ENCODE measurements around the gene LYPD4. TPM values are rescaled to one million over a fixed set of nuclear protein-coding genes. Genes with fewer than 3 reads are reported as not detected.

Gene LYPD4
- total and polyA plus RNA-seq, 2 donors (not counting 1 experiment from before 2014, with no cell fraction given), result not detected

DNA sequence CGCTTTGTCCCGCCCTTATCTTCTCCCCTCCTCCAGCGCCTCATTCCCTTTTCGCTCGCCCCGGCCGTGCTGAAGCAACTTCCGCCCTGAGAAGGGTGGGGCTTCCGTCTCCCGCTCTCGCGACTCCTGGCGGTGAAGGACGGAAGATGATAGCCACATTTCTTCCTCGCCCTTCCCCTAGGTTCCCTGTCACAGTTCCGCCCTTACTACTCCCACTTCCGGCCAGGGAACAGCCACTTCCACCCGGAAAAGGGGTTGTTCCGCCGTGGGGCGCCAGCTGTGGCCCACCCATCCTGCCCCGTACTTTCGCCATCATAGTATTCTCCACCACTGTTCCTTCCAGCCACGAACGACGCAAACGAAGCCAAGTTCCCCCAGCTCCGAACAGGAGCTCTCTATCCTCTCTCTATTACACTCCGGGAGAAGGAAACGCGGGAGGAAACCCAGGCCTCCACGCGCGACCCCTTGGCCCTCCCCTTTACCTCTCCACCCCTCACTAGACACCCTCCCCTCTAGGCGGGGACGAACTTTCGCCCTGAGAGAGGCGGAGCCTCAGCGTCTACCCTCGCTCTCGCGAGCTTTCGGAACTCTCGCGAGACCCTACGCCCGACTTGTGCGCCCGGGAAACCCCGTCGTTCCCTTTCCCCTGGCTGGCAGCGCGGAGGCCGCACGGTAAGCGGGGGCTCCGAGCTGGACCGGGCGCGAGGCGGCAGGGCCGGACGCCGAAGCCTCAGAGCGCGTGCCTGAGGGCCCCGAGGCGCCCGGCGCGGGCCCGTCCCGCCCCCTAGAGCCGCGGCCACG lies 15.3 kb upstream of the LYPD4 start, which contains the start of gene RPS19:
RPS19 (plus strand) TSS at position 638 of the 801 bp plus-strand sequence. CDS start 520 bp downstream, outside the sequence.
- H3K4me1 Mint-ChIP-seq, result peaks cover 45% of the 10 kb centered on the region
- TF ChIP-seq EZH2 (IDR thresholded peaks at IDR 0.05; ENCODE audit: borderline replicate concordance, insufficient read depth, low read depth, low read length, poor library complexity, severe bottlenecking), result no peak
- TF ChIP-seq, protein P1, sequence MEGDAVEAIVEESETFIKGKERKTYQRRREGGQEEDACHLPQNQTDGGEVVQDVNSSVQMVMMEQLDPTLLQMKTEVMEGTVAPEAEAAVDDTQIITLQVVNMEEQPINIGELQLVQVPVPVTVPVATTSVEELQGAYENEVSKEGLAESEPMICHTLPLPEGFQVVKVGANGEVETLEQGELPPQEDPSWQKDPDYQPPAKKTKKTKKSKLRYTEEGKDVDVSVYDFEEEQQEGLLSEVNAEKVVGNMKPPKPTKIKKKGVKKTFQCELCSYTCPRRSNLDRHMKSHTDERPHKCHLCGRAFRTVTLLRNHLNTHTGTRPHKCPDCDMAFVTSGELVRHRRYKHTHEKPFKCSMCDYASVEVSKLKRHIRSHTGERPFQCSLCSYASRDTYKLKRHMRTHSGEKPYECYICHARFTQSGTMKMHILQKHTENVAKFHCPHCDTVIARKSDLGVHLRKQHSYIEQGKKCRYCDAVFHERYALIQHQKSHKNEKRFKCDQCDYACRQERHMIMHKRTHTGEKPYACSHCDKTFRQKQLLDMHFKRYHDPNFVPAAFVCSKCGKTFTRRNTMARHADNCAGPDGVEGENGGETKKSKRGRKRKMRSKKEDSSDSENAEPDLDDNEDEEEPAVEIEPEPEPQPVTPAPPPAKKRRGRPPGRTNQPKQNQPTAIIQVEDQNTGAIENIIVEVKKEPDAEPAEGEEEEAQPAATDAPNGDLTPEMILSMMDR (IDR thresholded peaks at IDR 0.05), result peak; percentile 86
- Histone ChIP-seq H3K27ac (ENCODE audit: low read length in 2 of 2) (peak within 1 kb of the TSS; percentile 92 to 94), H3K4me2 (replicated peaks; ENCODE audit: low read depth, low read length, poor library complexity, severe bottlenecking) (peak within 1 kb of the TSS; percentile 94), H2AFZ (ENCODE audit: insufficient read depth, low read depth, low read length, poor library complexity, severe bottlenecking) (peak within 1 kb of the TSS; percentile 81), H3K9ac (ENCODE audit: low read length) (peak within 1 kb of the TSS; percentile 93), H3K4me1 (ENCODE audit: control insufficient read depth in 2 of 2, insufficient read depth in 2 of 2, low read length in 2 of 2) (peaks cover 40 to 48% of the 10 kb centered on the region in 2 donors), H3K9me3 (ENCODE audit: control extremely low read depth in 1 of 3, control insufficient read depth in 2 of 3, insufficient read depth in 1 of 3, low read length in 2 of 3) (no peaks in the 10 kb centered on the region), H3K27me3 (replicated peaks in 1 of 4; ENCODE audit: control extremely low read depth in 1 of 4, control insufficient read depth in 3 of 4, insufficient read depth in 4 of 4, low read length in 3 of 4) (no peaks in the 10 kb centered on the region), H3K79me2 (ENCODE audit: control insufficient read depth, insufficient read depth, low read length) (peaks cover 48% of the 10 kb centered on the region), H3K4me3 (ENCODE audit: control extremely low read depth in 1 of 5, extremely low read depth in 1 of 5, insufficient read depth in 1 of 5, low read depth in 2 of 5, low read length in 4 of 5) (peak within 1 kb of the TSS; percentile 75 to 96 (median 75)), H3K36me3 (replicated peaks in 1 of 2; ENCODE audit: control extremely low read depth in 1 of 2, control insufficient read depth in 1 of 2, extremely low read depth in 1 of 2, insufficient read depth in 2 of 2, low read length in 1 of 2) (peaks cover 2 to 41% of the 10 kb centered on the region in 2 experiments), H4K20me1 (ENCODE audit: control insufficient read depth, insufficient read depth, low read length, poor library complexity, severe bottlenecking) (peaks cover 44% of the 10 kb centered on the region)
- peak; percentile 99 for DNase-seq
- peak within 1 kb of the TSS; percentile 97 for H3K27ac Mint-ChIP-seq
- peak within 1 kb of the TSS; percentile 92 for H3K4me3 Mint-ChIP-seq
- intact Hi-C loops (cut with micrococcal nuclease), result loop anchor here (1.0 kb wide), 8 partner anchors 11 to 465 kb away; partner anchors contain the start of genes MEGF8 and RABAC1
- CTCF ChIA-PET, result interaction anchor here (0.5 to 5.9 kb wide), 25 partner anchors 9 to 590 kb away, joined by 3 to 83 read pairs (median 7); partner anchors contain the start of genes ARHGEF1, CD79A and RABAC1
- under 1% methylated on average over 75 of the region's 76 CpGs for WGBS (ENCODE audit: insufficient coverage)
- no peaks in the 10 kb centered on the region for H3K27me3 Mint-ChIP-seq
- H3K9me3 Mint-ChIP-seq (ENCODE audit: insufficient read depth), result no peaks in the 10 kb centered on the region
- peak; percentile 84 for ATAC-seq (ENCODE audit: low read depth)
- POLR2A ChIA-PET, result interaction anchor here (0.6 to 2.8 kb wide), 16 partner anchors 10 to 1175 kb away, joined by 4 to 57 read pairs (median 12); partner anchors contain the start of genes ARHGEF1, CD79A, HNRNPUL1 and RABAC1
